Activated CD4-positive, alpha-beta T cell treated with anti-CD3 and anti-CD28 coated beads, Interleukin-2, amount 10 ng/mL, durations not matched to agents 7 days and 5 days (primary cell): ENCODE results near the gene PEX3. TPM values are rescaled to one million over a fixed set of nuclear protein-coding genes. Genes with fewer than 3 reads are reported as not detected.

Source experiments
- CTCF ChIA-PET: fragments of 350-600 bp; sonication (Branson Sonifier 250); formaldehyde crosslinking; loops from one replicate; lab custom pipeline; 2021; ENCODE audit warnings: antibody characterized with exemption; lab: Charles Lee
- POLR2A ChIA-PET: fragments of 350-600 bp; sonication (Branson Sonifier 250); formaldehyde crosslinking; loops from one replicate; lab custom pipeline; 2021; ENCODE audit warnings: antibody characterized with exemption; lab: Charles Lee
- DNase-seq: peaks from one replicate; pipeline ENCODE4 v3.0.0-alpha.2; 2020
- H3K27ac Mint-ChIP-seq: one replicate; pipeline ENCODE4 v1.8.0; 2021; ENCODE audit warnings: mild to moderate bottlenecking, moderate library complexity, mixed read lengths
- H3K27me3 Mint-ChIP-seq: one replicate; pipeline ENCODE4 v1.8.0; 2021; ENCODE audit warnings: mixed read lengths
- H3K36me3 Mint-ChIP-seq: one replicate; pipeline ENCODE4 v1.8.0; 2021; ENCODE audit warnings: low read depth, mixed read lengths
- H3K4me1 Mint-ChIP-seq: one replicate; pipeline ENCODE4 v1.8.0; 2021; ENCODE audit warnings: mixed read lengths
- H3K4me3 Mint-ChIP-seq: one replicate; pipeline ENCODE4 v1.8.0; 2021; ENCODE audit warnings: mild to moderate bottlenecking, moderate library complexity, mixed read lengths
- H3K9me3 Mint-ChIP-seq: one replicate; pipeline ENCODE4 v1.8.0; 2021; ENCODE audit warnings: mixed read lengths
- total RNA-seq, 2 experiments: library from RNA; stranded (reverse); gene quantifications; one replicate each; pipeline ENCODE4 v1.2.3, GENCODE V29; 2021

Gene PEX3
- total RNA-seq, 2 experiments from 2014 or later, result 16.9 to 20.5 TPM

GRCh38 chr6:143536461-143536865 lies 85.9 kb downstream of the PEX3 start:
- H3K27me3 Mint-ChIP-seq, result no peaks in the 10 kb centered on the region
- peak overlapping the region; percentile 87 for H3K27ac Mint-ChIP-seq
- no peaks in the 10 kb centered on the region for H3K9me3 Mint-ChIP-seq
- H3K4me3 Mint-ChIP-seq, result peak overlapping the region; percentile 77
- peak; percentile 57 for DNase-seq
- POLR2A ChIA-PET, result interaction anchor here (0.8 kb wide), 1 partner anchor 25 kb away, joined by 4 read pairs; the partner anchor contains the start of gene FUCA2
- peaks cover 4% of the 10 kb centered on the region for H3K36me3 Mint-ChIP-seq
- CTCF ChIA-PET, result interaction anchor here (0.8 to 1.5 kb wide), 3 partner anchors 11 to 403 kb away, joined by 3 to 4 read pairs (median 3); no protein-coding TSS in a partner anchor
- peaks cover 44% of the 10 kb centered on the region for H3K4me1 Mint-ChIP-seq

- Mint-ChIP-seq H3K4me3 (peak overlapping the region; percentile 83), H3K36me3 (peaks cover 4% of the 10 kb centered on the region), H3K4me1 (peaks cover 48% of the 10 kb centered on the region), H3K27ac (peak overlapping the region; percentile 87), H3K9me3 (no peaks in the 10 kb centered on the region), H3K27me3 (no peaks in the 10 kb centered on the region)
- CTCF ChIA-PET, result interaction anchor here (0.8 to 2.1 kb wide), 5 partner anchors 10 to 402 kb away, joined by 3 to 11 read pairs (median 4); no protein-coding TSS in a partner anchor
- POLR2A ChIA-PET, result interaction anchor here (0.8 to 1.1 kb wide), 2 partner anchors 26 to 306 kb away, joined by 3 to 4 read pairs; partner anchors contain the start of genes FUCA2 and LTV1
- DNase-seq, result peak; percentile 63
These were observed 86.5 kb downstream of the PEX3 start for GRCh38 chr6:143536866-143537691.

- Mint-ChIP-seq H3K4me1 (peaks cover 61% of the 10 kb centered on the region), H3K9me3 (no peaks in the 10 kb centered on the region), H3K36me3 (peaks cover 7% of the 10 kb centered on the region), H3K27ac (peak overlapping the region; percentile 87), H3K27me3 (no peaks in the 10 kb centered on the region), H3K4me3 (peak overlapping the region; percentile 83)
- ChIA-PET CTCF (interaction anchor here (0.6 to 2.1 kb wide), 5 partner anchors 9 to 37 kb away, joined by 3 to 11 read pairs (median 4); no protein-coding TSS in a partner anchor), POLR2A (interaction anchor here (0.6 to 1.1 kb wide), 2 partner anchors 202 to 305 kb away, joined by 3 to 4 read pairs; partner anchors contain the start of gene LTV1)
- no peak for DNase-seq
These were observed 87.8 kb downstream of the PEX3 start for GRCh38 chr6:143538374-143538773.

DNA sequence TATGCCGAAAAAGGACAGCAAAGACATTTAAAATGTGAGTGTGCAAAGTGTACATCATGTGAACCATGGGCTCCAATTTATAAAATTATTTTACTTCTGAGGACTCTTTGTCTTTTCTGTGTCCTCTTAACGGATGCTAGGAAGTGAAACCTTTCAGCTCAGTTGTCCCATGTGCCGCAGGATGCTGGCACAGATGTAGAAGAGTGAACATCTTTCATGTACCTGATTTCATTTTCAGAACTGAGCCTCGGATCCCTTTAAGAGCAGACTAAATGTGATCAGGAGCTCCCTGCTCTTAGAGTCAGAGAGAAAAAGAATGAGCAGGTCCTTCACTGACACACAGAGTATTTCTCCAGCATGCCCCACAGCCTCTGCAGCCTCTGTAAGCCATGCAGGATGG lies 88.5 kb downstream of the PEX3 start:
- CTCF ChIA-PET, result interaction anchor here (1.1 to 2.1 kb wide), 3 partner anchors 8 to 304 kb away, joined by 3 to 11 read pairs (median 4); partner anchors contain the start of gene LTV1
- Mint-ChIP-seq H3K36me3 (peaks cover 8% of the 10 kb centered on the region), H3K9me3 (no peaks in the 10 kb centered on the region), H3K27me3 (no peaks in the 10 kb centered on the region), H3K27ac (peak overlapping the region; percentile 87), H3K4me1 (peaks cover 67% of the 10 kb centered on the region), H3K4me3 (peak overlapping the region; percentile 83)
- DNase-seq, result no peak
- POLR2A ChIA-PET, result interaction anchor here (0.6 kb wide), 1 partner anchor 202 kb away, joined by 4 read pairs; no protein-coding TSS in a partner anchor

DNA sequence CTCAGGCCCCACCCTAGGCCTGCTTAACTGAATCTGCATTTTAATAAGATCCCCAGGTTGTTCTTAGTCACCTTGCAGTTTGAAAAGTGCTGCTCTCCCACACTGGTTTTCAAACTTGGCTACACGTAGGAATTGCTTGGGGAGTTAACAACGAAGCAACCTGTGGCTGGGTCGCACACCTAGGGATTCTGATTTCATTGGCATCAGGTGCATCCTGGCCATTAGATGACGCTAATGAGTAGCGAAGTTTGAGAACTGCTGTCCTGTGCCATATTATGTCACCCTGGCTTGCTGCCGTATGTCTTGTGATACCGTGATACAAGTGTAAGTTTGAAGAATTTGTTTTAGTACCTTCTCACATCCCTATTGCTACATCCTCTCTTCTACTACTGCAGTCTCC lies 89.1 kb downstream of the PEX3 start:
- no peaks in the 10 kb centered on the region for H3K27me3 Mint-ChIP-seq
- POLR2A ChIA-PET, result no interaction called here
- CTCF ChIA-PET, result interaction anchor here (1.7 kb wide), 1 partner anchor 304 kb away, joined by 4 read pairs; the partner anchor contains the start of gene LTV1

DNA sequence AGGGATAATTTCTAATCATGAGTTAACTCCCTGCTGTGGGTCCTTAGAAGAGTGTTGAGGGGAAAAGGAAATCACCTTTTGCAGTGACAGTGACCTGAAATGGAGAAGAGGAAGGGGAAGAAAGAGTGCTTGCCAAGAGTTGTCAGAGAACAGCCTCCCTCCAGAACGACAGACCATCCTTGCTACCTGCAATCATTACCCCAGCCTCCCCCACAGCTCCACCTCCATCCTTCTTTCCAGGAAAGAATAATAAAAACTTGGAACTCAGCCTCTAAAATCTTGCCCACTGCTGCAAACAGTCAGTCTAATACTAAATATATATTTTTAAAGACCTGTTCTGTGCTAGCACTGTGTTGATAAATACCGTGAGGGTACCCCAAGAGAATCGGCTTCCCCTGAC lies 89.6 kb downstream of the PEX3 start:
- Mint-ChIP-seq H3K36me3 (peaks cover 10% of the 10 kb centered on the region), H3K4me1 (peaks cover 75% of the 10 kb centered on the region), H3K9me3 (no peaks in the 10 kb centered on the region), H3K27me3 (no peaks in the 10 kb centered on the region), H3K4me3 (no peak overlapping the region), H3K27ac (peak overlapping the region; percentile 87)
- DNase-seq, result no peak
- ChIA-PET CTCF (interaction anchor here (1.7 kb wide), 1 partner anchor 303 kb away, joined by 4 read pairs; the partner anchor contains the start of gene LTV1), POLR2A (no interaction called here)

More for the DNA sequence above, 89.1 kb downstream of the PEX3 start:
- Mint-ChIP-seq H3K4me1 (peaks cover 72% of the 10 kb centered on the region), H3K27ac (peak overlapping the region; percentile 87), H3K36me3 (peaks cover 8% of the 10 kb centered on the region), H3K9me3 (no peaks in the 10 kb centered on the region), H3K4me3 (no peak overlapping the region)
- no peak for DNase-seq

Other genes with a start within 250 kb of the PEX3 start
- 10 to 100 TPM; 19.1 to 20.2 TPM for gene ADAT2, start 110 bp upstream of the PEX3 start, total RNA-seq
- gene FUCA2, start 60.9 kb downstream of the PEX3 start, total RNA-seq, result 10 to 100 TPM in 1 of 2 experiments, 1 to 10 TPM in 1; 6.5 to 10.0 TPM
- gene PHACTR2, start 227.2 kb downstream of the PEX3 start, total RNA-seq, result 10 to 100 TPM; 30.9 to 43.8 TPM